Astrocyte (in vitro differentiated cells and primary cell): Measurements from ENCODE around the gene MAP3K4. TPM values are rescaled to one million over a fixed set of nuclear protein-coding genes. Genes with fewer than 3 reads are reported as not detected.

ENCODE experiments used
- DNase-seq: peaks from one replicate; pipeline ENCODE4 v3.0.0-alpha.2; 2010; ENCODE audit warnings: low read depth
- FAIRE-seq: peaks from 2 replicates; lab custom pipeline; 2011; peaks lifted over from hg19 to GRCh38; lab: Jason Lieb, UNC
- H2AFZ ChIP-seq: 2 replicates; pipeline ENCODE4 v1.6.0; 2012; ENCODE audit warnings: low read depth, low read length, inconsistent platforms
- H3K27ac ChIP-seq: 2 replicates; pipeline ENCODE4 v1.5.1; 2011; ENCODE audit warnings: low read depth, low read length, inconsistent platforms
- H3K27me3 ChIP-seq: 2 replicates; pipeline ENCODE4 v1.6.0; 2011; ENCODE audit warnings: low read length, inconsistent platforms; ENCODE audit not compliant: insufficient read depth
- H3K36me3 ChIP-seq: 2 replicates; pipeline ENCODE4 v1.5.1; 2011; ENCODE audit warnings: low read length, inconsistent platforms; ENCODE audit not compliant: insufficient read depth
- H3K4me1 ChIP-seq: 2 replicates; pipeline ENCODE4 v1.5.1; 2011; ENCODE audit warnings: low read length, inconsistent platforms; ENCODE audit not compliant: insufficient read depth
- H3K4me2 ChIP-seq: 2 replicates; pipeline ENCODE4 v1.6.0; 2012; ENCODE audit warnings: low read length, inconsistent platforms
- H3K4me3 ChIP-seq: 2 replicates; pipeline ENCODE4 v1.5.1; 2011; ENCODE audit warnings: low read depth, mild to moderate bottlenecking, low read length, inconsistent platforms; ENCODE audit not compliant: insufficient read depth
- H3K79me2 ChIP-seq: 2 replicates; pipeline ENCODE4 v1.6.0; 2012; ENCODE audit warnings: mild to moderate bottlenecking, low read length, inconsistent platforms; ENCODE audit not compliant: insufficient read depth
- H3K9ac ChIP-seq: 2 replicates; pipeline ENCODE4 v1.6.0; 2012; ENCODE audit warnings: mild to moderate bottlenecking, low read length, inconsistent platforms
- H3K9me3 ChIP-seq: 2 replicates; pipeline ENCODE4 v1.5.1; 2012; ENCODE audit warnings: low read depth, mild to moderate bottlenecking, low read length, inconsistent platforms; ENCODE audit not compliant: insufficient read depth
- H4K20me1 ChIP-seq: 2 replicates; pipeline ENCODE4 v1.6.0; 2012; ENCODE audit warnings: low read length, inconsistent platforms; ENCODE audit not compliant: insufficient read depth
- H3K27ac Mint-ChIP-seq: one replicate; pipeline ENCODE4 v1.8.0; 2021; ENCODE audit warnings: mild to moderate bottlenecking, mixed read lengths; ENCODE audit not compliant: unreplicated experiment
- H3K27me3 Mint-ChIP-seq: one replicate; pipeline ENCODE4 v1.8.0; 2021; ENCODE audit warnings: low read depth, mixed read lengths; ENCODE audit not compliant: unreplicated experiment
- H3K36me3 Mint-ChIP-seq: one replicate; pipeline ENCODE4 v1.8.0; 2021; ENCODE audit warnings: low read depth, mixed read lengths; ENCODE audit not compliant: unreplicated experiment
- H3K4me1 Mint-ChIP-seq: one replicate; pipeline ENCODE4 v1.8.0; 2021; ENCODE audit warnings: low read depth, mixed read lengths; ENCODE audit not compliant: unreplicated experiment
- H3K4me3 Mint-ChIP-seq: one replicate; pipeline ENCODE4 v1.8.0; 2021; ENCODE audit warnings: mild to moderate bottlenecking, moderate library complexity, mixed read lengths; ENCODE audit not compliant: unreplicated experiment
- H3K9me3 Mint-ChIP-seq: one replicate; pipeline ENCODE4 v1.8.0; 2021; ENCODE audit warnings: mild to moderate bottlenecking, mixed read lengths; ENCODE audit not compliant: unreplicated experiment
- CTCF ChIP-seq: IDR thresholded peaks from 2 replicates; pipeline ENCODE4 v1.5.1; 2011; ENCODE audit warnings: low read depth, mild to moderate bottlenecking, inconsistent platforms, low read length, moderate library complexity; ENCODE audit not compliant: insufficient read depth
- EZH2 ChIP-seq: IDR thresholded peaks from 2 replicates; pipeline ENCODE4 v1.6.1; 2012; ENCODE audit warnings: mild to moderate bottlenecking, low read length, inconsistent platforms; ENCODE audit not compliant: insufficient read depth
- total RNA-seq: library from RNA; stranded (reverse); gene quantifications from 2 replicates; pipeline ENCODE4 v1.2.1, GENCODE V29; 2021

Gene MAP3K4
- total RNA-seq, 1 donor from 2014 or later, result 22.1 TPM

DNA sequence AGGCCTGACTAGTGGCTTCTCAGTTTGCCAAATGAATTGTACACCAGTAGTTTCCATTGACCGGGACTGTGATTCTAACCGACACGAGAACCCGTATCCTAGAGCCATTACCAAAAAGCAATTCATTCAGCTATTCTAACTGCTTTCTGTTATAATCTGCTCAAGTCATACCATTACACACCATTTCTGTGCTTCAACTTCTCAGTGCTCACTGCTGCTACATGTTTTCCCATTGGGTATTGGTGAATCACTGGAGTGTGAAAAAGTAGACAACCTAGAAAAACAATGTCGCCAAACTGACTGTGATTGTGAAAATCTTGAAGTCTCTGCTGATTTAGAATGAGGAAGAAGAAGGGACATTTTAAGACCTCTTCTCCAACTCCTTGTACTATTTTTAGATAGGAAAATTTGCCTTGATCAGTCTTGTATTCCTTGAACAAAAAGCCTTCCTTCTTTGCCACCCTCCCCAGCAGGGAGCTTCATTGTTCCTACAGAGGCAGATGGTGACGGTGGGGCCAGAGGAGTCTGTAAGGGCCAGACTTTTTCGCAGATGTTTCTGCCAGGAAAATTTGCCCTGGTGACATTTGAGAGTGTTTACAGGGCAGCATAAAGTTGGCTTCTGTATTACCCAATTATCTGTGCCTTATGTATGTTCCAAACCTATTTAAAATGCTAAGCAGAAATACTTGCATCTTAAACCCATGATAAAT, 31.7 kb upstream of the MAP3K4 start:
- no peaks in the 10 kb centered on the region for H4K20me1 ChIP-seq
- H3K79me2 ChIP-seq, result no peaks in the 10 kb centered on the region
- H3K4me2 ChIP-seq, result no peak overlapping the region
- H3K4me3 ChIP-seq, result no peak overlapping the region
- no peak overlapping the region for H2AFZ ChIP-seq
- no peaks in the 10 kb centered on the region for H3K27me3 ChIP-seq
- no peaks in the 10 kb centered on the region for H3K27me3 Mint-ChIP-seq
- H3K4me3 Mint-ChIP-seq, result no peak overlapping the region
- TF ChIP-seq EZH2 (no peak), CTCF (no peak)
- no peak for DNase-seq
- H3K27ac Mint-ChIP-seq, result no peak overlapping the region
- H3K9me3 Mint-ChIP-seq, result no peaks in the 10 kb centered on the region
- H3K9ac ChIP-seq, result no peak overlapping the region
- FAIRE-seq, result no peak
- peaks cover 7% of the 10 kb centered on the region for H3K4me1 Mint-ChIP-seq
- no peaks in the 10 kb centered on the region for H3K9me3 ChIP-seq
- no peaks in the 10 kb centered on the region for H3K4me1 ChIP-seq
- H3K36me3 ChIP-seq, result no peaks in the 10 kb centered on the region
- H3K27ac ChIP-seq, result no peak overlapping the region
- no peaks in the 10 kb centered on the region for H3K36me3 Mint-ChIP-seq

- no peaks in the 10 kb centered on the region for H3K9me3 Mint-ChIP-seq
- H3K36me3 Mint-ChIP-seq, result no peaks in the 10 kb centered on the region
- Histone ChIP-seq H3K4me2 (no peak overlapping the region), H2AFZ (no peak overlapping the region), H3K36me3 (no peaks in the 10 kb centered on the region), H3K79me2 (no peaks in the 10 kb centered on the region), H3K27ac (no peak overlapping the region), H3K4me1 (no peaks in the 10 kb centered on the region), H3K4me3 (no peak overlapping the region), H3K9ac (no peak overlapping the region), H4K20me1 (no peaks in the 10 kb centered on the region), H3K27me3 (no peaks in the 10 kb centered on the region), H3K9me3 (no peaks in the 10 kb centered on the region)
- FAIRE-seq, result no peak
- TF ChIP-seq EZH2, result no peak
- TF ChIP-seq CTCF, result no peak
- peaks cover 7% of the 10 kb centered on the region for H3K4me1 Mint-ChIP-seq
- no peak for DNase-seq
- H3K27me3 Mint-ChIP-seq, result no peaks in the 10 kb centered on the region
- no peak overlapping the region for H3K27ac Mint-ChIP-seq
- H3K4me3 Mint-ChIP-seq, result no peak overlapping the region
Observed at GRCh38 chr6:160960839-160961238, 30.7 kb upstream of the MAP3K4 start.

GRCh38 chr6:160962835-160963623, 28.5 kb upstream of the MAP3K4 start:
- no peak overlapping the region for H3K4me3 ChIP-seq
- no peaks in the 10 kb centered on the region for H3K36me3 ChIP-seq
- H3K9me3 ChIP-seq, result no peaks in the 10 kb centered on the region
- no peaks in the 10 kb centered on the region for H3K27me3 ChIP-seq
- no peak overlapping the region for H2AFZ ChIP-seq
- no peaks in the 10 kb centered on the region for H3K4me1 ChIP-seq
- FAIRE-seq (no peak), DNase-seq (no peak)
- H3K9ac ChIP-seq, result no peak overlapping the region
- Mint-ChIP-seq H3K36me3 (no peaks in the 10 kb centered on the region), H3K9me3 (no peaks in the 10 kb centered on the region), H3K4me1 (peaks cover 7% of the 10 kb centered on the region), H3K27me3 (no peaks in the 10 kb centered on the region), H3K4me3 (no peak overlapping the region), H3K27ac (no peak overlapping the region)
- H3K27ac ChIP-seq, result no peak overlapping the region
- H3K79me2 ChIP-seq, result no peaks in the 10 kb centered on the region
- H3K4me2 ChIP-seq, result no peak overlapping the region
- no peaks in the 10 kb centered on the region for H4K20me1 ChIP-seq
- TF ChIP-seq CTCF (no peak), EZH2 (no peak)
